Measurements from ENCODE around the gene SHANK1.

GRCh38 chr19:50646074-50646807 lies 73.4 kb downstream of the SHANK1 start:
- no peak for TF ChIP-seq POLR2A (IDR thresholded peaks at IDR 0.05)
- no peak for TF ChIP-seq CTCF (IDR thresholded peaks at IDR 0.05)

Data from heart left ventricle (tissue), 13 donors.